HG02938 (cell line): ENCODE data around the gene CGNL1.

ENCODE experiments used
- ATAC-seq: cut with Tn5 transposase; IDR thresholded peaks from one replicate; pipeline ENCODE4 v1.9.1; 2021; ENCODE audit warnings: mild to moderate bottlenecking, moderate library complexity; ENCODE audit not compliant: unreplicated experiment

Gene CGNL1

GRCh38 chr15:57385923-57386390, 9.7 kb downstream of the CGNL1 start:
- ATAC-seq, result no peak

GRCh38 chr15:57386976-57387375, 10.7 kb downstream of the CGNL1 start:
- ATAC-seq, result no peak

- ATAC-seq, result no peak
Measured at GRCh38 chr15:57387564-57388076, 11.3 kb downstream of the CGNL1 start.

GRCh38 chr15:57388464-57388863, 12.2 kb downstream of the CGNL1 start:
- no peak for ATAC-seq

- no peak for ATAC-seq
Measured at GRCh38 chr15:57389991-57390390, 13.7 kb downstream of the CGNL1 start.

GRCh38 chr15:57390583-57390982, 14.3 kb downstream of the CGNL1 start:
- no peak for ATAC-seq

- ATAC-seq, result no peak
Measured at GRCh38 chr15:57391537-57391936, 15.2 kb downstream of the CGNL1 start.

- ATAC-seq, result no peak
Measured at GRCh38 chr15:57393061-57393460, 16.8 kb downstream of the CGNL1 start.

- no peak for ATAC-seq
Measured at GRCh38 chr15:57395292-57395691, 19.0 kb downstream of the CGNL1 start.

- no peak for ATAC-seq
Measured at GRCh38 chr15:57398336-57398735, 22.0 kb downstream of the CGNL1 start.

- no peak for ATAC-seq
Measured at GRCh38 chr15:57401546-57401945, 25.2 kb downstream of the CGNL1 start.

GRCh38 chr15:57403017-57403416, 26.7 kb downstream of the CGNL1 start:
- ATAC-seq, result no peak

- no peak for ATAC-seq
Measured at GRCh38 chr15:57403566-57404325, 27.4 kb downstream of the CGNL1 start.

GRCh38 chr15:57405133-57405532, 28.8 kb downstream of the CGNL1 start:
- no peak for ATAC-seq

GRCh38 chr15:57406062-57406772, 29.9 kb downstream of the CGNL1 start:
- no peak for ATAC-seq

- ATAC-seq, result no peak
Measured at GRCh38 chr15:57410373-57410772, 34.1 kb downstream of the CGNL1 start.

- no peak for ATAC-seq
Measured at GRCh38 chr15:57411945-57412768, 35.9 kb downstream of the CGNL1 start.

GRCh38 chr15:57415602-57416001, 39.3 kb downstream of the CGNL1 start:
- no peak for ATAC-seq

GRCh38 chr15:57418635-57419034, 42.3 kb downstream of the CGNL1 start:
- no peak for ATAC-seq

GRCh38 chr15:57419335-57419734, 43.0 kb downstream of the CGNL1 start:
- ATAC-seq, result no peak

- no peak for ATAC-seq
Measured at GRCh38 chr15:57421110-57421509, 44.8 kb downstream of the CGNL1 start.
